Hepatocyte (in vitro differentiated cells): ENCODE data around the gene HCK.

Experiments used
- EZH2 ChIP-seq: fragments of 200-600 bp; sonication (generic); IDR thresholded peaks from 2 replicates; pipeline ENCODE4 v1.6.1; 2016; ENCODE audit warnings: antibody characterized with exemption, mild to moderate bottlenecking, borderline replicate concordance
- EZH2phosphoT487 ChIP-seq: fragments of 200-600 bp; sonication (generic); IDR thresholded peaks from one replicate; pipeline ENCODE4 v1.6.1; 2018; ENCODE audit warnings: antibody characterized with exemption, mild to moderate bottlenecking, low read depth, moderate library complexity; ENCODE audit not compliant: unreplicated experiment, severe bottlenecking
- TF ChIP-seq, protein P1 (sequence below): fragments of 200-600 bp; sonication (generic); IDR thresholded peaks from 2 replicates; pipeline ENCODE4 v1.5.1; 2016; ENCODE audit warnings: antibody characterized with exemption, mild to moderate bottlenecking; ENCODE audit not compliant: poor library complexity

DNA sequence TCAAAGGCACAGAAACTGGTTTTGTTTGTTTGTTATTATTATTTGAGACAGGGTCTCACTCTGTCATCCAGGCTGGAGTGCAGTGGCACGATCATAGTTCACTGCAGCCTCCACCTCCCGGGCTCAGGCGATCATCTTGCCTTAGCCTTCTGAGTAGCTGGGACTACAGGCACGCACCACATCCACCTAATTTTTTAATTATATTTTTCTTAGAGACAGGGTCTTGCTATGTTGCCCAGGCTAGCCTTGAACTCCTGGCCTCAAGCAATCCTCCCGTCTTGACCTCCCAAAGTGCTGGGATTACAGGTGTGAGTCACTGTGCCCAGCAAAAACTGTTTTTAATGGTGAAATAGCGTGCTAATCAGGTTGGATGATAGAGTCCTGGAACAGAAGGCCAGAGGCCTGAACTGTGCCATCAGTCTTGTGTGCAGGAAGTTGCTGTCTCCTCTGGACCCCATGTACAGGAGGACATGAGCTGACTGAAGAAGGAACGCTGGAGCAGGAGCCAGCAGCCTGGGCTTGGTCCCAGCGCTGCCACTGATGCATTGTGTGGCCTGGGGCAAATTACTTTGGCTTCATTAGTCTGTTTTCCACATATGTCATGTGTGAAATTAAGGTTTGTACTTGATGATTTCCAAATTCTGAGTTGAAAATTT is 62.4 kb downstream of the HCK start:
- TF ChIP-seq, protein P1, sequence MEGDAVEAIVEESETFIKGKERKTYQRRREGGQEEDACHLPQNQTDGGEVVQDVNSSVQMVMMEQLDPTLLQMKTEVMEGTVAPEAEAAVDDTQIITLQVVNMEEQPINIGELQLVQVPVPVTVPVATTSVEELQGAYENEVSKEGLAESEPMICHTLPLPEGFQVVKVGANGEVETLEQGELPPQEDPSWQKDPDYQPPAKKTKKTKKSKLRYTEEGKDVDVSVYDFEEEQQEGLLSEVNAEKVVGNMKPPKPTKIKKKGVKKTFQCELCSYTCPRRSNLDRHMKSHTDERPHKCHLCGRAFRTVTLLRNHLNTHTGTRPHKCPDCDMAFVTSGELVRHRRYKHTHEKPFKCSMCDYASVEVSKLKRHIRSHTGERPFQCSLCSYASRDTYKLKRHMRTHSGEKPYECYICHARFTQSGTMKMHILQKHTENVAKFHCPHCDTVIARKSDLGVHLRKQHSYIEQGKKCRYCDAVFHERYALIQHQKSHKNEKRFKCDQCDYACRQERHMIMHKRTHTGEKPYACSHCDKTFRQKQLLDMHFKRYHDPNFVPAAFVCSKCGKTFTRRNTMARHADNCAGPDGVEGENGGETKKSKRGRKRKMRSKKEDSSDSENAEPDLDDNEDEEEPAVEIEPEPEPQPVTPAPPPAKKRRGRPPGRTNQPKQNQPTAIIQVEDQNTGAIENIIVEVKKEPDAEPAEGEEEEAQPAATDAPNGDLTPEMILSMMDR: no peak
- TF ChIP-seq EZH2 (no peak), EZH2phosphoT487 (no peak)
